Thyroid gland (tissue), 4 donors: ENCODE data around the gene YWHAG. TPM values are rescaled to one million over a fixed set of nuclear protein-coding genes. Genes with fewer than 3 reads are reported as not detected.
"Not testable (repeated sequence)": the region's sequence is repeated elsewhere in the genome, so short reads cannot be mapped to it uniquely, and the experiment has no call there.

Experiments
- DNase-seq, 2 donors: peaks; one replicate each; pipeline ENCODE4 v3.0.0-alpha.2; 2019
- H3K27ac ChIP-seq, 3 donors: fragments of 200-600 bp; sonication (generic); 1 replicate in 2 of 3; 2 replicates in 1 of 3; pipeline ENCODE4 v1.5.1; 2016 to 2019; ENCODE audit warnings: mild to moderate bottlenecking in 1 of 3, moderate library complexity in 1 of 3
- H3K27me3 ChIP-seq: fragments of 200-600 bp; sonication (generic); one replicate; pipeline ENCODE4 v1.5.1; 2019
- H3K36me3 ChIP-seq, 2 donors: fragments of 200-600 bp; sonication (generic); one replicate each; pipeline ENCODE4 v1.5.1; 2016 to 2019
- H3K4me1 ChIP-seq, 2 donors: fragments of 200-600 bp; sonication (generic); one replicate each; pipeline ENCODE4 v1.5.1; 2017 to 2019
- H3K4me3 ChIP-seq, 3 donors: fragments of 200-600 bp; sonication (generic); replicated peaks in 1 of 3; 1 replicate in 2 of 3; 2 replicates in 1 of 3; pipeline ENCODE4 v1.5.1; 2016; ENCODE audit warnings: mild to moderate bottlenecking in 1 of 3
- H3K9me3 ChIP-seq: fragments of 200-600 bp; sonication (generic); one replicate; pipeline ENCODE4 v1.5.1; 2017
- POLR2A ChIP-seq, 2 donors: fragments of 450-650 bp; IDR thresholded peaks; one replicate each; pipeline ENCODE4 v1.6.1; 2017; ENCODE audit warnings: antibody characterized with exemption in 2 of 2, mild to moderate bottlenecking in 2 of 2, moderate library complexity in 1 of 2
- WGBS, 2 donors: methylation state at CpG; one replicate each; pipeline ENCODE4 v1.1.5; 2017; 5-methylcytosine and 5-hydroxymethylcytosine counted together
- intact Hi-C: fragments of 100-400 bp; cut with DNase I; formaldehyde crosslinking; loops from one replicate; pipeline ENCODE4 v1.15.1; 2023
- total RNA-seq, 4 donors: library from RNA; depleted of rRNA; stranded (reverse); fragments of >200 nt; gene quantifications; one replicate each; pipeline ENCODE4 v1.2.3, GENCODE V29; 2016
- TF ChIP-seq, protein P1 (sequence below), 6 experiments: fragments of 200-600 bp in 3 of 6; fragments of 450-650 bp in 3 of 6; sonication (generic) in 3 of 6; IDR thresholded peaks; one replicate each; pipeline ENCODE4 v1.5.1; 2016 to 2019; ENCODE audit warnings: antibody characterized with exemption in 6 of 6, mild to moderate bottlenecking in 2 of 6, inconsistent platforms in 1 of 6, moderate library complexity in 1 of 6

Gene YWHAG
- total RNA-seq, 4 donors from 2014 or later, result 37.4 to 43.4 (median 41.4) TPM

DNA sequence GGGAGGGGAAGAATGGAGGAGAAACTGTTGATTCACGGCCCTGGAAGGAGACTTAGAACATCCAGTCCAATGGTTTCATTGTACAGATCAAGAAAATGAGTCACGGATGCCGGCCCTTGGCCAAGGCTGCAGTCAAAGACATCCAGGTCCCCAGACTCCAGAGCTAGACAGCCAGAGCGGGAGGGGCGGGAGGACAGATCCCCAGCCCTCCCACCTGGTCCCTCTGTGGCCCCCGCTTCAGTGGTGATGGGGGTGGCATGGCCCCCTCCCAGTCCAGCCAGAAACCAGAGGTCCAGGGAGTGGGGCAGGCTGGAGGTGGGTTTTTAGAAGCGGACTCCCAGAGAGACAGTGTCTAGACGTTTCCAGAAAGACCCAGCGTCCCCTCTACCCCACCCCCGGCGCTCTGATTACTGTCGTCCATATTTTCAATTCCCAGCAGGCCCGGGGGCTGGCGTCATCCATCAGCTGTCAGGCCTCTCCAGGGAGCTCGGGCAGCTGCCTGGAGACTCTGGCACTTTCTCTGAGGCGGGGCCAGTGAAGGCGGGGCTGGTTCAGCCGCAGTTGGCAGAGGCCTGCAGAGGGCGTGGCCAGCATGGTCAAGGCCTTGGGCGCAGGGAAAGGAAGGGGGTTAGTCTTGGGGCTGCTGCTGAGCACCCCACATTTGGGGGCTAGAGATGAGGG is 64.3 kb downstream of the YWHAG start:
- DNase-seq, result peak; percentile 98 to 99
- H3K4me3 ChIP-seq, result peak overlapping the region in 1 of 3 donors; percentile 19
- WGBS, 2 donors, result 35 to 60% methylated on average over 4 to 11 of the region's 20 CpGs
- H3K4me1 ChIP-seq, result peaks cover 39 to 75% of the 10 kb centered on the region in 2 donors
- intact Hi-C loops, result no loop called here
- H3K27ac ChIP-seq, result peak overlapping the region; percentile 87 to 100 (median 100)
- TF ChIP-seq, protein P1, sequence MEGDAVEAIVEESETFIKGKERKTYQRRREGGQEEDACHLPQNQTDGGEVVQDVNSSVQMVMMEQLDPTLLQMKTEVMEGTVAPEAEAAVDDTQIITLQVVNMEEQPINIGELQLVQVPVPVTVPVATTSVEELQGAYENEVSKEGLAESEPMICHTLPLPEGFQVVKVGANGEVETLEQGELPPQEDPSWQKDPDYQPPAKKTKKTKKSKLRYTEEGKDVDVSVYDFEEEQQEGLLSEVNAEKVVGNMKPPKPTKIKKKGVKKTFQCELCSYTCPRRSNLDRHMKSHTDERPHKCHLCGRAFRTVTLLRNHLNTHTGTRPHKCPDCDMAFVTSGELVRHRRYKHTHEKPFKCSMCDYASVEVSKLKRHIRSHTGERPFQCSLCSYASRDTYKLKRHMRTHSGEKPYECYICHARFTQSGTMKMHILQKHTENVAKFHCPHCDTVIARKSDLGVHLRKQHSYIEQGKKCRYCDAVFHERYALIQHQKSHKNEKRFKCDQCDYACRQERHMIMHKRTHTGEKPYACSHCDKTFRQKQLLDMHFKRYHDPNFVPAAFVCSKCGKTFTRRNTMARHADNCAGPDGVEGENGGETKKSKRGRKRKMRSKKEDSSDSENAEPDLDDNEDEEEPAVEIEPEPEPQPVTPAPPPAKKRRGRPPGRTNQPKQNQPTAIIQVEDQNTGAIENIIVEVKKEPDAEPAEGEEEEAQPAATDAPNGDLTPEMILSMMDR (IDR thresholded peaks at IDR 0.05), result no peak
- TF ChIP-seq POLR2A (IDR thresholded peaks at IDR 0.05), result peak in 1 of 2 donors; percentile 88
- no peaks in the 10 kb centered on the region for H3K27me3 ChIP-seq
- H3K9me3 ChIP-seq, result no peaks in the 10 kb centered on the region
- H3K36me3 ChIP-seq, result no peaks in the 10 kb centered on the region

DNA sequence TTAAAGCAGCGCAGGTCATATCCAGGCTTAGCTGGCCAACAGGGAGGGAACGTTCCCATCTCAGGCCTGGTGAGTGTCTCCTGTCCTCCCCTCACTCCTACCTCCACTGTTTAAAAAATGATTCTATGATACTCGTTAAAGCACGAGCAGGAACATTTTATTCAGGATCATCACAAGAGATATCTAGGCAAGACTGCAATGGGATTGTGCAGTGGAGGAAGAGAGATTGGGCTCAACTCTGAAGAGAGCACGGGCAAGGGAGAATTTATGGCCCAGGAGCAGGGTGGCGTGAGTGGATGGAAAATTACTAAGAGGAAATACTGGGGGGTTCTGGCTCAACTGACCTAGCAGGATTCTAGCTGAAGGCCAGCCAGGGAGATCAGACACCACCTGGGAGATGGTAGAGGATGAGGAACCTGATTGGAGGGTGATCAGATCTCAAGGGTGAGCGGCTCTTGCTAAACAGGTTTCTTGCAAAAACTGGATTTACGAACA is 65.3 kb downstream of the YWHAG start:
- Histone ChIP-seq H3K9me3 (no peaks in the 10 kb centered on the region), H3K27ac (peak overlapping the region; percentile 87 to 100 (median 100)), H3K27me3 (no peaks in the 10 kb centered on the region), H3K36me3 (no peaks in the 10 kb centered on the region), H3K4me1 (peaks cover 39 to 69% of the 10 kb centered on the region in 2 donors), H3K4me3 (no peak overlapping the region)
- DNase-seq, result no peak
- intact Hi-C loops, result loop anchor here (2.0 kb wide), 1 partner anchor 19 kb away; no protein-coding TSS in a partner anchor
- WGBS, 2 donors, result 85% methylated on average over 8 of the region's 8 CpGs
- TF ChIP-seq POLR2A (IDR thresholded peaks at IDR 0.05), result no peak
- TF ChIP-seq, protein P1 (IDR thresholded peaks at IDR 0.05), result no peak

GRCh38 chr7:76292911-76293310 is 65.9 kb downstream of the YWHAG start:
- intact Hi-C loops, result loop anchor here (2.0 kb wide), 1 partner anchor 20 kb away; no protein-coding TSS in a partner anchor
- DNase-seq, H3K9me3 ChIP-seq, H3K27me3 ChIP-seq, H3K4me3 ChIP-seq, H3K36me3 ChIP-seq: not testable (repeated sequence)
- H3K27ac ChIP-seq, result peak overlapping the region; percentile 87 to 100 (median 100)
- WGBS, 2 donors, result 85% methylated on average over 5 of the region's 5 CpGs
- peaks cover 39 to 64% of the 10 kb centered on the region in 2 donors for H3K4me1 ChIP-seq

GRCh38 chr7:76292213-76292573 is 66.6 kb downstream of the YWHAG start:
- Histone ChIP-seq H3K27me3 (no peaks in the 10 kb centered on the region), H3K4me3 (no peak overlapping the region), H3K9me3 (no peaks in the 10 kb centered on the region), H3K27ac (peak overlapping the region; percentile 87 to 100 (median 100)), H3K4me1 (peaks cover 34 to 58% of the 10 kb centered on the region in 2 donors), H3K36me3 (no peaks in the 10 kb centered on the region)
- TF ChIP-seq, protein P1 (IDR thresholded peaks at IDR 0.05), result no peak
- TF ChIP-seq POLR2A (IDR thresholded peaks at IDR 0.05), result no peak
- no peak for DNase-seq
- 16 to 21% methylated on average over 5 of the region's 5 CpGs for WGBS, 2 donors
- intact Hi-C loops, result loop anchor here (2.0 kb wide), 1 partner anchor 21 kb away; no protein-coding TSS in a partner anchor

- 20 to 21% methylated on average over 26 to 30 of the region's 30 CpGs for WGBS, 2 donors
- peaks cover 29 to 52% of the 10 kb centered on the region in 2 donors for H3K4me1 ChIP-seq
- peak overlapping the region; percentile 87 to 100 (median 100) for H3K27ac ChIP-seq
- no peaks in the 10 kb centered on the region for H3K27me3 ChIP-seq
- TF ChIP-seq POLR2A (IDR thresholded peaks at IDR 0.05), result peak in 1 of 2 donors; percentile 56
- TF ChIP-seq, protein P1 (IDR thresholded peaks at IDR 0.05), result peak; percentile 94 to 99 (median 98)
- H3K4me3 ChIP-seq, result no peak overlapping the region
- peak; percentile 86 to 88 for DNase-seq
- intact Hi-C loops, result loop anchor here (2.0 kb wide), 1 partner anchor 21 kb away; no protein-coding TSS in a partner anchor
- H3K9me3 ChIP-seq, result no peaks in the 10 kb centered on the region
- no peaks in the 10 kb centered on the region for H3K36me3 ChIP-seq
Observed at GRCh38 chr7:76291351-76292212, 67.2 kb downstream of the YWHAG start.

DNA sequence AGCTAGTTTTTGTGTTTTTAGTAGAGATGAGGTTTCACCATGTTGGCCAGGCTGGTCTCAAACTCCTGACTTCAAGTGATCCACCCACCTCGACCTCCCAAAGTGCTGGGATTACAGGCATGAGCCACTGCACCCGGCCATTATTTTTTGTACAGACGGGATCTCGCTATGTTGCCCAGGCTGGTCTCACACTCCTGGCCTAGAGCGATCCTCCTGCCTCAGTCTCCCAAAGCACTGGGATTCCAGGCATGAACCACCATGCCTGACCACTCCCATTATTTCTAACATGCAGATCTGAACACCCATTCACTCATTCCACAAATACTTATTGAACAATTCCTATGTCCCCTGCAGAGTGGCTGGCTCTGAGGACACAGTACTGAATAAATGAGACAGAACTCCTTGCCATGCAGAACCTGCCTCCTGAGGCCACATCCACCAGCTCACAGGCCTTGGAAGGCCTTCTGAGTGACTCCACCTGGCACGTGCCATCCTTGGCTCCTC is 67.9 kb downstream of the YWHAG start:
- peaks cover 25 to 46% of the 10 kb centered on the region in 2 donors for H3K4me1 ChIP-seq
- H3K36me3 ChIP-seq, DNase-seq, H3K4me3 ChIP-seq, intact Hi-C loops, H3K27me3 ChIP-seq, H3K9me3 ChIP-seq: not testable (repeated sequence)
- WGBS, 2 donors, result 80 to 82% methylated on average over 6 of the region's 6 CpGs
- peak overlapping the region in 2 of 3 donors; percentile 100 for H3K27ac ChIP-seq
